Loucy (cell line): ENCODE measurements around the gene TPCN2.

ENCODE experiments used
- H2AFZ ChIP-seq: fragments of 200-600 bp; sonication (generic); 2 replicates; pipeline ENCODE4 v1.6.0; 2016; ENCODE audit warnings: antibody characterized with exemption, mild to moderate bottlenecking, low read length, moderate library complexity
- H3F3A ChIP-seq: fragments of 200-600 bp; 2 replicates; pipeline ENCODE4 v1.6.0; 2016; ENCODE audit warnings: antibody characterized with exemption, low read depth, mild to moderate bottlenecking
- H3K27me3 ChIP-seq: fragments of 200-600 bp; sonication (generic); 2 replicates; pipeline ENCODE4 v1.6.1; 2014; ENCODE audit warnings: low read length, mild to moderate bottlenecking; ENCODE audit not compliant: insufficient read depth, poor library complexity, severe bottlenecking
- H3K36me3 ChIP-seq: fragments of 200-600 bp; sonication (generic); 2 replicates; pipeline ENCODE4 v1.6.1; 2016; ENCODE audit warnings: low read length; ENCODE audit not compliant: insufficient read depth
- H3K4me1 ChIP-seq: fragments of 200-600 bp; sonication (generic); 2 replicates; pipeline ENCODE4 v1.5.1; 2014; ENCODE audit warnings: low read length, mild to moderate bottlenecking; ENCODE audit not compliant: insufficient read depth, poor library complexity, severe bottlenecking
- H3K4me2 ChIP-seq: fragments of 200-600 bp; sonication (generic); 2 replicates; pipeline ENCODE4 v1.6.0; 2014; ENCODE audit warnings: antibody characterized with exemption, low read length, low read depth, mild to moderate bottlenecking; ENCODE audit not compliant: poor library complexity, severe bottlenecking
- H3K4me3 ChIP-seq: fragments of 200-600 bp; sonication (generic); 2 replicates; pipeline ENCODE4 v1.5.1; 2014; ENCODE audit warnings: low read length, mild to moderate bottlenecking, mixed read lengths; ENCODE audit not compliant: poor library complexity, severe bottlenecking
- H3K79me2 ChIP-seq: fragments of 200-600 bp; sonication (generic); 2 replicates; pipeline ENCODE4 v1.6.1; 2014; ENCODE audit warnings: low read length; ENCODE audit not compliant: insufficient read depth
- H3K9ac ChIP-seq: fragments of 200-600 bp; sonication (generic); 2 replicates; pipeline ENCODE4 v1.6.0; 2014; ENCODE audit warnings: mild to moderate bottlenecking, low read depth, low read length, moderate library complexity; ENCODE audit not compliant: poor library complexity, severe bottlenecking
- H3K9me2 ChIP-seq: fragments of 200-600 bp; sonication (generic); replicated peaks from 2 replicates; pipeline ENCODE4 v1.6.1; 2016; ENCODE audit warnings: low read depth, low read length, mixed read lengths
- H3K9me3 ChIP-seq: fragments of 200-600 bp; sonication (generic); 2 replicates; pipeline ENCODE4 v1.6.1; 2014; ENCODE audit warnings: mild to moderate bottlenecking, antibody characterized with exemption, low read length, low read depth; ENCODE audit not compliant: insufficient read depth
- H4K20me1 ChIP-seq: fragments of 200-600 bp; sonication (generic); 2 replicates; pipeline ENCODE4 v1.6.0; 2014; ENCODE audit warnings: antibody characterized with exemption, low read length, mild to moderate bottlenecking; ENCODE audit not compliant: insufficient read depth, poor library complexity, severe bottlenecking
- EZH2phosphoT487 ChIP-seq: fragments of 200-600 bp; IDR thresholded peaks from 2 replicates; pipeline ENCODE4 v1.6.1; 2018; ENCODE audit warnings: antibody characterized with exemption, mild to moderate bottlenecking, moderate library complexity, borderline replicate concordance
- TF ChIP-seq, protein P1 (sequence below): fragments of 200-600 bp; sonication (generic); conservative IDR thresholded peaks from 2 replicates; pipeline ENCODE4 v1.5.1; 2014; ENCODE audit warnings: mild to moderate bottlenecking, antibody characterized with exemption, low read length

TPCN2 gene

DNA sequence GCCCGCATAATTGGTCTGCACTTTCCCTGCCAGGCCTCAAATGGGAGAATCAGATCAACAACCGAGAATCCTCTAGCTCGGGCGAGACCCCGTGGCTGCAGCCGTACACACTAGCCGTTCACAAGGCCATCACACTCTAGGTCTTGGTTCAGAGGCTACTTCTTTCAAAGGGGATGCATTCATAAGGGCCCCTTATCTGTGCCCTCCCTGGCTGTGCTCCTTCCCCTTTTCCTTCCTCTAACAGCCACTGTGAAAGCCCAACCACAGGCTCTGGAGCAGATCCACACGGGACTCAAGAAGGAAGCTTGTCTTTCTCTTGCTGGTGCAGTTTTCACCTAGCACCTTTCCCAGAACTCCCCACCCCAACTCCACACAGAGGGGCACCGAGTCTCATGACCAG, 131.5 kb downstream of the TPCN2 start:
- Histone ChIP-seq H3K4me2 (no peak overlapping the region), H2AFZ (no peak overlapping the region), H3K9ac (no peak overlapping the region), H3K4me3 (no peak overlapping the region), H3K9me3 (no peaks in the 10 kb centered on the region), H4K20me1 (no peaks in the 10 kb centered on the region), H3K79me2 (no peaks in the 10 kb centered on the region), H3K4me1 (no peaks in the 10 kb centered on the region), H3K27me3 (no peaks in the 10 kb centered on the region), H3K36me3 (no peaks in the 10 kb centered on the region), H3K9me2 (no peaks in the 10 kb centered on the region), H3F3A (no peaks in the 10 kb centered on the region)
- no peak for TF ChIP-seq EZH2phosphoT487
- TF ChIP-seq, protein P1, sequence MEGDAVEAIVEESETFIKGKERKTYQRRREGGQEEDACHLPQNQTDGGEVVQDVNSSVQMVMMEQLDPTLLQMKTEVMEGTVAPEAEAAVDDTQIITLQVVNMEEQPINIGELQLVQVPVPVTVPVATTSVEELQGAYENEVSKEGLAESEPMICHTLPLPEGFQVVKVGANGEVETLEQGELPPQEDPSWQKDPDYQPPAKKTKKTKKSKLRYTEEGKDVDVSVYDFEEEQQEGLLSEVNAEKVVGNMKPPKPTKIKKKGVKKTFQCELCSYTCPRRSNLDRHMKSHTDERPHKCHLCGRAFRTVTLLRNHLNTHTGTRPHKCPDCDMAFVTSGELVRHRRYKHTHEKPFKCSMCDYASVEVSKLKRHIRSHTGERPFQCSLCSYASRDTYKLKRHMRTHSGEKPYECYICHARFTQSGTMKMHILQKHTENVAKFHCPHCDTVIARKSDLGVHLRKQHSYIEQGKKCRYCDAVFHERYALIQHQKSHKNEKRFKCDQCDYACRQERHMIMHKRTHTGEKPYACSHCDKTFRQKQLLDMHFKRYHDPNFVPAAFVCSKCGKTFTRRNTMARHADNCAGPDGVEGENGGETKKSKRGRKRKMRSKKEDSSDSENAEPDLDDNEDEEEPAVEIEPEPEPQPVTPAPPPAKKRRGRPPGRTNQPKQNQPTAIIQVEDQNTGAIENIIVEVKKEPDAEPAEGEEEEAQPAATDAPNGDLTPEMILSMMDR: no peak

DNA sequence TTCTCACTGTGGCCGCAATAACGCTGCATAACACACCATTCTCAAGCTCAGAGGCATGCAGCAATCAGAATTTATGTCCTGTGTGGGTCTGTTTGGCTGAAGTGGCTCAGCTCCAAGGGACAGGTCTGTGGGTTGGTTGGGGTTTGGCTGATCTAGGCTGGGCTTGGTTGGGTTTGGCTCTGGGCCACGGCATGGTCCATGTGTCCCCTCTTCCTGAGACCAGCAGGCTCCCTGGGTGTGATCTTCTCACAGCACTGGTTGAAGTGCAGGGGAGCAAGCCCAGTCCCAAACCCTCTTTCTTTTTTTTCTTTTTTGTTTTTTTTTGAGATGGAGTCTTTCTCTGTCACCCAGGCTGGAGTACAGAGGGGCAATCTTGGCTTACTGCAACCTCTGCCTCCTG, 132.0 kb downstream of the TPCN2 start:
- Histone ChIP-seq H3K9me2 (no peaks in the 10 kb centered on the region), H3K79me2 (no peaks in the 10 kb centered on the region), H3K4me1 (no peaks in the 10 kb centered on the region), H3K9me3 (no peaks in the 10 kb centered on the region), H3K9ac (no peak overlapping the region), H3F3A (no peaks in the 10 kb centered on the region), H3K4me3 (no peak overlapping the region), H2AFZ (no peak overlapping the region), H3K4me2 (no peak overlapping the region), H4K20me1 (no peaks in the 10 kb centered on the region), H3K36me3 (no peaks in the 10 kb centered on the region), H3K27me3 (no peaks in the 10 kb centered on the region)
- TF ChIP-seq, protein P1: no peak
- TF ChIP-seq EZH2phosphoT487: no peak

- H3F3A ChIP-seq: no peaks in the 10 kb centered on the region
- H3K4me2 ChIP-seq: no peak overlapping the region
- no peaks in the 10 kb centered on the region for H3K9me2 ChIP-seq
- H3K9ac ChIP-seq: no peak overlapping the region
- H3K36me3 ChIP-seq: no peaks in the 10 kb centered on the region
- TF ChIP-seq, protein P1: no peak
- TF ChIP-seq EZH2phosphoT487: no peak
- no peaks in the 10 kb centered on the region for H3K27me3 ChIP-seq
- no peaks in the 10 kb centered on the region for H3K4me1 ChIP-seq
- no peaks in the 10 kb centered on the region for H3K79me2 ChIP-seq
- H4K20me1 ChIP-seq: no peaks in the 10 kb centered on the region
- no peak overlapping the region for H3K4me3 ChIP-seq
- H3K9me3 ChIP-seq: no peaks in the 10 kb centered on the region; the same call in 1 of the 2 replicates
- H2AFZ ChIP-seq: no peak overlapping the region
Observed at GRCh38 chr11:69183613-69184012, 134.9 kb downstream of the TPCN2 start.
